HG03521 (cell line): ENCODE results near the gene BOK.

Experiments used
- ATAC-seq: cut with Tn5 transposase; IDR thresholded peaks from one replicate; pipeline ENCODE4 v1.9.1; 2021; ENCODE audit warnings: mild to moderate bottlenecking, moderate library complexity; ENCODE audit not compliant: unreplicated experiment

BOK gene

DNA sequence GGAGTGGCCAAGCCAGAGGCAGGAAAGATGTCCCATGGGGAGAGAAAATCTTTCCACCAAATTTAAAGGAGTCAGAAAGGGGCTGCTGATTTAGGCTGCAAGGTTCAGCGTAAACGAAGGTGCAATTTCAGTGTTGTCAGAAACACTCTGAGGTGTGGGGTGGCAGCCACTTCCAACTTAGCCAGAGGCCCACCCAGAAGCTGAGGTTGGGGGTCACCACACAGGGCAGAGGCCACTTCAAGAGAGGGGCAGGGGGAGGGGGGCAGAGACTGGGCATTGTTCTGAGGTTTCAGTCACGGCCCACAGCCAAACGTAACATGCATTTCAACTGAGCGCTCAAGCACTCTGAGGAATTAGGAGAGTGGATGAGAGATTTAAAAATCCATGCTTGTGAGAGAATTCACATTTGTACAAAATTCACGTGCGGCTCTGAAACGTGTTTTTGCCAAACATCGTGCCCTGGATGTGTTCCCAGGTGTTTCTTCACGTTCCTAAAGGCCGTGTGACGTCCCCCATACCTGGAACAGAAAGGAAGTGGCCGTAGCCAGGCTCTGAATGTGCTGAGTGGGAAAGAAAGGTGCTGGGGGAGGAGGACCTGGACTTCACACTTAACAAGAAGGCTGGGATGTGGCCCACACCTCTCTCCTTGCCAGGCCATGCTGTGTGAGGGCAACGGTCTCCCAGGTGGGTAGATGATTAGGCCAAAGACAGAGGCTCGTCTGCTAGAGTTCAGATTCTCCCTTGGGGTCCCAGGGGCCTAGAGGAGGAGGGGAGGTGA lies 19.5 kb upstream of the BOK start:
- no peak for ATAC-seq

GRCh38 chr2:241539616-241540374 lies 18.8 kb upstream of the BOK start:
- no peak for ATAC-seq

DNA sequence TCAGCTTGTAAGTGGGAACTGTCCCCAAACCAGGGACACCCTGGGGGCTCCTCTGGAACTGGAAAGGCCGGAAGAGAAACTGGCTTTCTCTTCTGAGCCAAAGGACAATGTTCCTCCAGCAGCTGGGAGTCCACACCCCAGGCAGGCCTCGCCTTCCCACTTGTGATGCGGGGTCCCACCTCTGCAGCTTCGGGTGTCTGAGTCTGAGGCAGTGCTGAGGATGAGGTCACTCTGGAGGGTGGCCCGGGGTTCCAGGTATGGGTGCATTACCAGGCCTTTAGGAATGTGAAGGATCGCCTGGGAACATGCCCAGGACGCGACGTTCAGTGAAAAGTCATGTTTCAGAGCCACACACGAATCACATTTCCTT lies 18.2 kb upstream of the BOK start:
- ATAC-seq, result no peak

- ATAC-seq, result no peak
These were observed 17.6 kb upstream of the BOK start for GRCh38 chr2:241540771-241541561.

DNA sequence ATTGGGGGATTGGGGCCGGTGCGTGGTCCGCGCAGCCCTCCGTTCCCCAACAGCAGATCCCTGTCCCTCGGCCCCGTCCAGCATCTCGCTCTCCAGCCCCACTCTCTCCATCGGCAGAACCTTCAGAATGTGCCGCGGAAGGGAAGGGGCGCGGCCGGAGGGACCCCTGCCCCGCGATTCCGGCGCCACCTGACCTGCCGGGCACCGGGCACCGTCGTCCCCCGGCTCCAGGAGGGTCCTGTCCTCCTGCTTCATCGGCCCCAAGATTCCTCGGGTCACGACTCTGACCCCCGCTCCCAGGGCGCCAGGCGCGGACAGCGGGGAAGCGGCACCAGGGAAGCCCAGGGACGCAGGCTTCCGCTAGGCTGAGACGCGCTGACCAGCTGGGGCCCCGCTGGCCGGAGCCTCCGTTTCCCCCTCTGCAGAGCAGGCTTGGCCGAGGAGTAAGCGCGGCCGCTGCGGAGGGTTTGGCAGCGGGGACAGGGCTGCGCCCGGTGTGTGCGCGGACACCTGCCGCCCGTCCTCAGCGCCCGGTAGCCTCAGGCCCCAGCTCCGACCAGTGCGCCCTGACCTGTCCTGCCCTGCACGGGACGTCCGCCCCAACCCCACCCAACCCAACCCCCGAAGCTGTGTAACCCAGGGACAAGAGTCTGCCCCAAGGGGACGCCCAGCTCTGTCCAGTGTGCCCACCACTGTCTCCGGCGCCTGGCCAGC lies 16.8 kb upstream of the BOK start:
- ATAC-seq, result no peak

GRCh38 chr2:241542278-241542605 lies 16.3 kb upstream of the BOK start:
- ATAC-seq, result no peak

DNA sequence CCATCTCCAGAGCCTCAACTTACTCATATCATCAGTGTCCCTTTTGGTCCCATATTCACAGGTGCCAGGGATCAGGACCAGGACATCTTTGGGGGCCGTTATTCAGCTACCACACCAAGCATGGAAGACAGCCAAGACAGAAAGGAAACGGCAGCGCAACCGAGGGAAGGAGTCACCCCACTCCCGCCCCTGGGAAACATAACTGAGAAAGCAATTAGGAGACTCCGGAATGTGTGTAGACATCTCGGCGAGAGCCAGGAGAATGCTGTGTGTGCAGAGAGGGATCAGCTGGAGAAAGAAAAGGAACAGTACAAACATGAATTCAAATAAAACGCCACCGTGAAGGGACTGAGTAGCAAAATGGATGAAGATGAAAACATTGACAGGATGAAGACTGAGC lies 13.4 kb upstream of the BOK start:
- ATAC-seq, result no peak

- no peak for ATAC-seq
These were observed 12.7 kb upstream of the BOK start for GRCh38 chr2:241545523-241546473.

GRCh38 chr2:241546771-241547498 lies 11.6 kb upstream of the BOK start:
- ATAC-seq, result no peak

DNA sequence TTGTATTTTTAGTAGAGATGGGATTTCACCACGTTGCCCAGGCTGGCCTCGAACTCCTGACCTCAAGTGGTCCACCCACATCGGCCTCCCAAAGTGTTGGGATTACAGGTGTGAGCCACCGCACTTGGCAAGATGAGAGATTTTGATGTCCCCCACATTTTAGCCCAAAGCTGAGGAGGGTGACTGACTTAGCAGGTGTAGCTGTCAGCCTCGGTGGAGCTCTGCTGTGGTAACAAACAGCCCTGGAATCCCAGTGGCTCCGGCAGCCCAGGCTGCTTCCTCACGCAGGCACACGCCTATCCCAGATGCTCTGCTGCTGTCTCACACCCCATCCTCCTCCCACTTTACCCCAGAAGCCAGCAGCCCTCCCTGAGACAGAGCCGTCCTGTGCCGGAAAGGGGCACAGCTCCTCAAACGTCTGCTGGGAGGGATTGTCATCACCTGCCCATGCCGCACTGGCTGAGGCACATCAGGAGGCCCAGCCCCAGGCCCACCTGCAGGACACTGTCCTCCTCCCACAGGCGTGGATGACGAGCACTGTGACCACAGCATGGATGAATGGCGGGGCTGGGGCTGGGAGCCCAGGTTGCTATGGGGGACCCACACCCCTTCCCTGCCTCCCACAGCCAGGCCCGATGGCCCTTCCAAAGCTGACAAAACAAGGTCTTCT lies 10.6 kb upstream of the BOK start:
- no peak for ATAC-seq

- ATAC-seq, result no peak
These were observed 10.1 kb upstream of the BOK start for GRCh38 chr2:241548451-241548835.

GRCh38 chr2:241550616-241551580 lies 7.6 kb upstream of the BOK start:
- no peak for ATAC-seq

GRCh38 chr2:241551599-241551997 lies 6.9 kb upstream of the BOK start:
- no peak for ATAC-seq

DNA sequence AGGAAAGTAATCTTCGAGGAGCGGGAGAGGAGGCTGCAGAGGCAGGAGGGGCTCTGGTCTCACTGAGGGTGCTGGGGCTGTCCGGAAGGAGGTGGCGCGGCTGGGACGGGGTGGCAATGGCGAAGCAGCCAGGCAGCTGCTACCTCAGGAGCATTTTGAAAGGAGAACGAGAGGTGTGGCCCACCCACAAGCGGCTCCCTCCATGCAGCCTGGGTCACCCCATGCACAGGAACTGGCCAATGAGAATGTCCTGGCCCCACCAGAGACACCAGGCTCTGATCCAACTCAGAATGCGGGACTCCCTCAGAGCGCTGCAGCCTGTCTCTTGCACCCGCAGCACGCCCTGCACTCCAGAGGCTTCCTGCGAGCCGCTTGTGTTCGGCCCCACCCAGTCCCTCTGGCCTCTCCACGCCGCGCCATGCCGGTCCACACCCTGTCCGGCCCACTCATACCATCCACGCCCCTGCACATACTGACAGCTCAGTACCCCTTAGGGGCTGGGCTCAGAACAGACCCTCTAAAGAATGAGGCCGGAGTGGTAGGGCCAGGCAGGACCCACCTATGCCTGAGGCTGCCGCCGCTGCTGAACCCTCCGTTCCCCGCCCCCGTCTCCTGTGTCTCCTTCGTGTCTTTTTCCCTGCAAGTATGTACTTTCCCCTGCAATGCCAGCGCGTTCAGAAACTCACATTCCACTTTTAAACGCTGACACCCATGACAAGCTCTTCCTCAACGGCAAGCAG lies 6.4 kb upstream of the BOK start:
- no peak for ATAC-seq

GRCh38 chr2:241553512-241553830 lies 5.1 kb upstream of the BOK start:
- no peak for ATAC-seq

DNA sequence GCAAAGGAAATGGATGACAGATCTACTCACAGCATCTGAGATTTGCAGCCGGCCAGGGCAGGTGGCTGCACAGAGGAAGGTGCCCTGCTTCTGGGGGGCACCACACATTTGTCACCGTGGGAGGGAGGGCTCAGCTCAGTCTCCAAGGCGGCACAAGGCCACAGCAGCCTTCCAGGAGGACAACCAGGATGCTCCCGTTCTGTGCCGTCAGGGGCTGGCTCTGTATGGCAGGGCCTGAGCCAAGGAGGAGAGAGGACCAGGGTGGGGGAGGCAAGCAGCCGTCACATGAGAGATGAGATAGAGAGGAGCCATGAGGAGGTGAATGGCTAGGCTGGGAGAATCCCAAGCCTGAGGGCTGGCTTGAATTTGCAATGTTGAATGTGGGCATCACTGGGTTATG lies 4.6 kb upstream of the BOK start:
- no peak for ATAC-seq

DNA sequence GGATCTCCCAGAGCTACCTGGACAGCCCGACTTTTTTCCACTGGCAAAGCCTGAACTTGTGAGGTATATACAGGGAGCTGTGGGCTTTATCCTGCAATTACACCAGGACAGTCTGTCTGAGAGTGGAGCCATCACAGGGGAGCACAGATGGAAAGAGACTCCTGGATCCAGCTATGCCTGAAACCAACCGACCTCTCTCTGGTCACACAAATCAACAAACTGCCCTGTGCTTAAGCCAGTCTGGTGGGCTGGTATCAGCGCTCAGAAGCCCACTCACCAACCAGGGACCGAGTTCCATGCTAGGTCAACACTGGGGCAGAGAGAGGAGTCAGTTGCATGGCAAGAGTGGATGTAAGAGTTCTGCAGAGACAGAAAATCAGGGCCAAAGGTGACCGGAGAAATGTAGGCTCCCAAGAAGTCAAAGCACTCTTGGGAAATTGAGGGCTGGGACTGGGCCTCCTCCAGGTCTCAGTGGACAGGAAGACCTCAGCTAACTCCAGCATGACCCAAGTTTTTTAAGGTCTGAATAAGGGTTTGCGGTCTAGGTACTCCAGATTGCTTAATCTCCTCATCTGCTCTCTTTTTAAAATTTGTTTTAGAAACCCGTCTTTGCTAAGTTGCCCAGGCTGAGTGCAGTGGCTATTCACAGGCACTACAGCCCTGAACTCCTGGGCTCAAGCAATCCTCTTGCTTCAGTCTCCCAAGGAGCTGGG lies 3.8 kb upstream of the BOK start:
- ATAC-seq, result no peak
